WTC11 (cell line): ENCODE data around the gene VCAN. TPM values are rescaled to one million over a fixed set of nuclear protein-coding genes. Genes with fewer than 3 reads are reported as not detected.

ENCODE experiments used
- ATAC-seq: fragments of 200-7000 bp; cut with Tn5 transposase; 2 replicates; pipeline ENCODE4 v1.10.0; 2021; ENCODE audit warnings: mild to moderate bottlenecking, moderate library complexity
- CTCF ChIA-PET: fragments of 300-600 bp; sonication (Branson Sonifier 250); formaldehyde crosslinking; loops from one replicate; lab custom pipeline; 2021; ENCODE audit warnings: antibody characterized with exemption; lab: Charles Lee
- POLR2A ChIA-PET: fragments of 350-600 bp; sonication (Branson Sonifier 250); formaldehyde crosslinking; loops from one replicate; lab custom pipeline; 2021; ENCODE audit warnings: antibody characterized with exemption; lab: Charles Lee
- DNase-seq: peaks from one replicate; pipeline ENCODE4 v3.0.0; 2021; ENCODE audit warnings: low spot score
- H3K27ac Mint-ChIP-seq: 2 replicates; pipeline ENCODE4 v1.8.0; 2021; ENCODE audit warnings: mixed read lengths
- H3K27me3 Mint-ChIP-seq: 2 replicates; pipeline ENCODE4 v1.8.0; 2021; ENCODE audit warnings: low read depth, mild to moderate bottlenecking, moderate library complexity, mixed read lengths
- H3K36me3 Mint-ChIP-seq: 2 replicates; pipeline ENCODE4 v1.8.0; 2021; ENCODE audit warnings: mixed read lengths
- H3K4me1 Mint-ChIP-seq: 2 replicates; pipeline ENCODE4 v1.8.0; 2022; ENCODE audit warnings: mixed read lengths
- H3K4me3 Mint-ChIP-seq: 2 replicates; pipeline ENCODE4 v1.8.0; 2021; ENCODE audit warnings: mild to moderate bottlenecking, moderate library complexity, mixed read lengths
- H3K9me3 Mint-ChIP-seq: 2 replicates; pipeline ENCODE4 v1.8.0; 2021; ENCODE audit warnings: mixed read lengths
- ETV6 ChIP-seq: sonication (generic); formaldehyde crosslinking; IDR thresholded peaks from 2 replicates; pipeline ENCODE4 v1.8.1; 2022; ENCODE audit warnings: mild to moderate bottlenecking, missing genetic modification reagents
- GTF2I ChIP-seq: fragments of 250-450 bp; sonication (Bioruptor Pico); conservative IDR thresholded peaks from 2 replicates; pipeline ENCODE4 v1.4.0; 2021; ENCODE audit warnings: mild to moderate bottlenecking
- HMGA2 ChIP-seq: fragments of 250-450 bp; sonication (Bioruptor Pico); IDR thresholded peaks from 2 replicates; pipeline ENCODE4 v1.4.0; 2021; ENCODE audit warnings: mild to moderate bottlenecking, moderate library complexity
- IRF2 ChIP-seq: sonication (generic); formaldehyde crosslinking; IDR thresholded peaks from 2 replicates; pipeline ENCODE4 v1.8.0; 2022; ENCODE audit warnings: low read depth, missing genetic modification reagents, borderline replicate concordance
- JAZF1 ChIP-seq: fragments of 250-450 bp; sonication (Bioruptor Pico); IDR thresholded peaks from 2 replicates; pipeline ENCODE4 v1.9.0; 2021; ENCODE audit warnings: moderate library complexity, mild to moderate bottlenecking, inconsistent platforms
- KAT7 ChIP-seq: sonication (generic); formaldehyde crosslinking; IDR thresholded peaks from 2 replicates; pipeline ENCODE4 v1.8.1; 2023; ENCODE audit warnings: missing genetic modification reagents, mild to moderate bottlenecking, borderline replicate concordance
- NFE2L1 ChIP-seq: sonication (generic); formaldehyde crosslinking; IDR thresholded peaks from 2 replicates; pipeline ENCODE4 v1.8.1; 2023; ENCODE audit warnings: missing genetic modification reagents
- NR3C1 ChIP-seq: sonication (generic); formaldehyde crosslinking; conservative IDR thresholded peaks from 2 replicates; pipeline ENCODE4 v1.8.1; 2023; ENCODE audit warnings: low read depth, mild to moderate bottlenecking, missing genetic modification reagents
- OVOL2 ChIP-seq: fragments of 250-450 bp; sonication (Bioruptor Pico); IDR thresholded peaks from 2 replicates; pipeline ENCODE4 v1.9.0; 2021; ENCODE audit warnings: mild to moderate bottlenecking, borderline replicate concordance
- SMAD3 ChIP-seq: sonication (generic); formaldehyde crosslinking; IDR thresholded peaks from 2 replicates; pipeline ENCODE4 v1.8.0; 2022; ENCODE audit warnings: missing genetic modification reagents, mild to moderate bottlenecking, borderline replicate concordance
- SOX15 ChIP-seq: fragments of 250-450 bp; sonication (Bioruptor Pico); IDR thresholded peaks from 2 replicates; pipeline ENCODE4 v1.9.0; 2021; ENCODE audit warnings: mild to moderate bottlenecking
- SP1 ChIP-seq: sonication (generic); formaldehyde crosslinking; conservative IDR thresholded peaks from 2 replicates; pipeline ENCODE4 v1.8.1; 2022; ENCODE audit warnings: missing genetic modification reagents
- ZNF121 ChIP-seq: sonication (generic); formaldehyde crosslinking; IDR thresholded peaks from 2 replicates; pipeline ENCODE4 v1.8.0; 2023; ENCODE audit warnings: missing genetic modification reagents
- ZNF138 ChIP-seq: sonication (generic); formaldehyde crosslinking; conservative IDR thresholded peaks from 2 replicates; pipeline ENCODE4 v1.8.1; 2022; ENCODE audit warnings: mild to moderate bottlenecking, moderate library complexity, missing genetic modification reagents
- ZNF219 ChIP-seq: sonication (generic); formaldehyde crosslinking; IDR thresholded peaks from 2 replicates; pipeline ENCODE4 v1.8.0; 2023; ENCODE audit warnings: missing genetic modification reagents, mild to moderate bottlenecking, borderline replicate concordance
- ZNF416 ChIP-seq: fragments of 250-450 bp; sonication (Bioruptor Pico); IDR thresholded peaks from 2 replicates; pipeline ENCODE4 v1.9.0; 2021; ENCODE audit warnings: mild to moderate bottlenecking, inconsistent platforms
- total RNA-seq: library from RNA; stranded (reverse); gene quantifications from 3 replicates; pipeline ENCODE4 v1.2.3, GENCODE V29; 2021
- TF ChIP-seq, protein P1 (sequence below): fragments of 250-450 bp; sonication (Bioruptor Pico); IDR thresholded peaks from 2 replicates; pipeline ENCODE4 v1.9.0; 2021; ENCODE audit warnings: moderate library complexity, mild to moderate bottlenecking, inconsistent platforms, borderline replicate concordance
- TF ChIP-seq, protein P2 (sequence below): sonication (generic); formaldehyde crosslinking; conservative IDR thresholded peaks from 2 replicates; pipeline ENCODE4 v1.8.1; 2022; ENCODE audit warnings: mild to moderate bottlenecking, missing genetic modification reagents
- TF ChIP-seq, protein P3 (sequence below): sonication (generic); formaldehyde crosslinking; IDR thresholded peaks from 2 replicates; pipeline ENCODE4 v1.8.1; 2022; ENCODE audit warnings: mild to moderate bottlenecking, missing genetic modification reagents, moderate library complexity, borderline replicate concordance
- TF ChIP-seq, protein P4 (sequence below): fragments of 250-450 bp; sonication (Bioruptor Pico); IDR thresholded peaks from 2 replicates; pipeline ENCODE4 v1.9.0; 2021; ENCODE audit warnings: mild to moderate bottlenecking, borderline replicate concordance
- TF ChIP-seq, protein P5 (sequence below): fragments of 200-600 bp; IDR thresholded peaks from 2 replicates; pipeline ENCODE4 v1.8.0; 2022; ENCODE audit warnings: antibody characterized with exemption
- TF ChIP-seq, protein P6 (sequence below): sonication (generic); formaldehyde crosslinking; IDR thresholded peaks from 2 replicates; pipeline ENCODE4 v1.8.1; 2022; ENCODE audit warnings: low read depth, missing genetic modification reagents, borderline replicate concordance
- TF ChIP-seq, protein P7 (sequence below): sonication (generic); formaldehyde crosslinking; IDR thresholded peaks from 2 replicates; pipeline ENCODE4 v1.8.1; 2023; ENCODE audit warnings: mild to moderate bottlenecking, missing genetic modification reagents

Gene VCAN
- total RNA-seq, 1 experiment from 2014 or later: 276 TPM

DNA sequence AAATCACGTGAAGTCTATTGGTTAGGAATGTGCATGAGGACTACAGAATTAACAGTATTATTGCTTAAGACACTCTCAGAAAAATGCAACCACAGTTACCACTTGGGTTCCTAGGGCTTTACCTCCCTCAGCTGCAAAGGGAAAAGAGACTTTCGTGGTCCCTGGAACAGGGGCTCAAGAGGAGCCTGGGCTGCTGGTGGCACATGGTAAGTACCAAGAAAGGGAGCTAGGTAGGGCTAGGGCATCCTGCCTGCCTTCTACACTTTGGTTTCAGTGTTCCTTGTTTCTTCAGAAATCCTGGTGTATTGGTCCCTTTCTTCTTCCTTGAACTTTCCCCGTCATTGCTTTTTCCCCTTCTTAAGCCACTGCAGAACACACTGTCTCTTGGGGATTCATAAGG lies 7.3 kb upstream of the VCAN start (continued):
- TF ChIP-seq, protein P1, sequence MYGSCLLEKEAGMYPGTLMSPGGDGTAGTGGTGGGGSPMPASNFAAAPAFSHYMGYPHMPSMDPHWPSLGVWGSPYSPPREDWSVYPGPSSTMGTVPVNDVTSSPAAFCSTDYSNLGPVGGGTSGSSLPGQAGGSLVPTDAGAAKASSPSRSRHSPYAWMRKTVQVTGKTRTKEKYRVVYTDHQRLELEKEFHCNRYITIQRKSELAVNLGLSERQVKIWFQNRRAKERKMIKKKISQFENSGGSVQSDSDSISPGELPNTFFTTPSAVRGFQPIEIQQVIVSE (CRISPR knock-in tag): no peak
- TF ChIP-seq IRF2 (no peak), ZNF138 (CRISPR knock-in tag) (no peak), JAZF1 (CRISPR knock-in tag) (no peak), KAT7 (CRISPR knock-in tag) (no peak), GTF2I (CRISPR knock-in tag) (no peak)
- TF ChIP-seq, protein P2, sequence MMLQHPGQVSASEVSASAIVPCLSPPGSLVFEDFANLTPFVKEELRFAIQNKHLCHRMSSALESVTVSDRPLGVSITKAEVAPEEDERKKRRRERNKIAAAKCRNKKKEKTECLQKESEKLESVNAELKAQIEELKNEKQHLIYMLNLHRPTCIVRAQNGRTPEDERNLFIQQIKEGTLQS (CRISPR knock-in tag): no peak
- TF ChIP-seq, protein P3, sequence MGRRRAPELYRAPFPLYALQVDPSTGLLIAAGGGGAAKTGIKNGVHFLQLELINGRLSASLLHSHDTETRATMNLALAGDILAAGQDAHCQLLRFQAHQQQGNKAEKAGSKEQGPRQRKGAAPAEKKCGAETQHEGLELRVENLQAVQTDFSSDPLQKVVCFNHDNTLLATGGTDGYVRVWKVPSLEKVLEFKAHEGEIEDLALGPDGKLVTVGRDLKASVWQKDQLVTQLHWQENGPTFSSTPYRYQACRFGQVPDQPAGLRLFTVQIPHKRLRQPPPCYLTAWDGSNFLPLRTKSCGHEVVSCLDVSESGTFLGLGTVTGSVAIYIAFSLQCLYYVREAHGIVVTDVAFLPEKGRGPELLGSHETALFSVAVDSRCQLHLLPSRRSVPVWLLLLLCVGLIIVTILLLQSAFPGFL (CRISPR knock-in tag): no peak

DNA sequence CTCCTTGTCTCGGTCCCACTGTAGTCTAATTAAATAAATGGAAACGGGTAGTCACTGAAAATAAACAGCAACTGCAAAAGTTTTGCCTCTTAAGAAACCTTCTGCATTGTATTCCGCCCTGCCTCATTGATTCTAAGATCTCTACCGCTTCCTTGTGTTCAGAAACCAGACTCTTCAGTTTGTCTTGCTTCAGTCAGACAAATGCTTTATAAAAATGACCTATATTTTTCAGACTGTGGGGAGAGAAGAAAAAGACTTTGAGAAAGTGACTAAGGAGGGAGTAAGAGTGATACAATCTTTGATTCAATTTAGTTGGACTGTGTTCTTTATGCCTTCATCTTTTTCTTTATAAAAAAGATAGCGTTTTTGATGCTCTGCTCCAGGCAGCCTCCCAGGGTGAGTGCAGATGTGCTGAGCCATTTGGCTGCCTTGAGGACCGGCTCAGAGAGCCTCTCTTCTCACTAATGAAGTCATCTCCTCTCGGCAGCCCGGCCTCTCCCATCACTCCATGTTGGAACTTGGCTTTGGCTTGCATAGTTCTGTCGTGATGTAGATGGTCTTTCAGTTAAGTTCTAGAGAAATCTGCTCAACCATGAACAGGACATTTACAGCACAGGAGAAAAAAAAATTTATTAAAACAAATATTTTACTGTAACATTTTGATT lies 4.0 kb upstream of the VCAN start:
- 0 out of 2 replicates have a peak, but pooled peaks cover 2% of the 10 kb centered on the region for H3K9me3 Mint-ChIP-seq
- POLR2A ChIA-PET: no interaction called here
- H3K4me1 Mint-ChIP-seq: peaks cover 70% of the 10 kb centered on the region
- H3K27me3 Mint-ChIP-seq: no peaks in the 10 kb centered on the region
- H3K27ac Mint-ChIP-seq: no peak overlapping the region
- no peak overlapping the region for H3K4me3 Mint-ChIP-seq
- DNase-seq (no peak), ATAC-seq (no peak)
- peaks cover 2% of the 10 kb centered on the region for H3K36me3 Mint-ChIP-seq
- CTCF ChIA-PET: no interaction called here
- TF ChIP-seq ZNF219 (CRISPR knock-in tag): no peak
- TF ChIP-seq, protein P4, sequence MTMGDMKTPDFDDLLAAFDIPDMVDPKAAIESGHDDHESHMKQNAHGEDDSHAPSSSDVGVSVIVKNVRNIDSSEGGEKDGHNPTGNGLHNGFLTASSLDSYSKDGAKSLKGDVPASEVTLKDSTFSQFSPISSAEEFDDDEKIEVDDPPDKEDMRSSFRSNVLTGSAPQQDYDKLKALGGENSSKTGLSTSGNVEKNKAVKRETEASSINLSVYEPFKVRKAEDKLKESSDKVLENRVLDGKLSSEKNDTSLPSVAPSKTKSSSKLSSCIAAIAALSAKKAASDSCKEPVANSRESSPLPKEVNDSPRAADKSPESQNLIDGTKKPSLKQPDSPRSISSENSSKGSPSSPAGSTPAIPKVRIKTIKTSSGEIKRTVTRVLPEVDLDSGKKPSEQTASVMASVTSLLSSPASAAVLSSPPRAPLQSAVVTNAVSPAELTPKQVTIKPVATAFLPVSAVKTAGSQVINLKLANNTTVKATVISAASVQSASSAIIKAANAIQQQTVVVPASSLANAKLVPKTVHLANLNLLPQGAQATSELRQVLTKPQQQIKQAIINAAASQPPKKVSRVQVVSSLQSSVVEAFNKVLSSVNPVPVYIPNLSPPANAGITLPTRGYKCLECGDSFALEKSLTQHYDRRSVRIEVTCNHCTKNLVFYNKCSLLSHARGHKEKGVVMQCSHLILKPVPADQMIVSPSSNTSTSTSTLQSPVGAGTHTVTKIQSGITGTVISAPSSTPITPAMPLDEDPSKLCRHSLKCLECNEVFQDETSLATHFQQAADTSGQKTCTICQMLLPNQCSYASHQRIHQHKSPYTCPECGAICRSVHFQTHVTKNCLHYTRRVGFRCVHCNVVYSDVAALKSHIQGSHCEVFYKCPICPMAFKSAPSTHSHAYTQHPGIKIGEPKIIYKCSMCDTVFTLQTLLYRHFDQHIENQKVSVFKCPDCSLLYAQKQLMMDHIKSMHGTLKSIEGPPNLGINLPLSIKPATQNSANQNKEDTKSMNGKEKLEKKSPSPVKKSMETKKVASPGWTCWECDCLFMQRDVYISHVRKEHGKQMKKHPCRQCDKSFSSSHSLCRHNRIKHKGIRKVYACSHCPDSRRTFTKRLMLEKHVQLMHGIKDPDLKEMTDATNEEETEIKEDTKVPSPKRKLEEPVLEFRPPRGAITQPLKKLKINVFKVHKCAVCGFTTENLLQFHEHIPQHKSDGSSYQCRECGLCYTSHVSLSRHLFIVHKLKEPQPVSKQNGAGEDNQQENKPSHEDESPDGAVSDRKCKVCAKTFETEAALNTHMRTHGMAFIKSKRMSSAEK (CRISPR knock-in tag): no peak
- TF ChIP-seq, protein P5, sequence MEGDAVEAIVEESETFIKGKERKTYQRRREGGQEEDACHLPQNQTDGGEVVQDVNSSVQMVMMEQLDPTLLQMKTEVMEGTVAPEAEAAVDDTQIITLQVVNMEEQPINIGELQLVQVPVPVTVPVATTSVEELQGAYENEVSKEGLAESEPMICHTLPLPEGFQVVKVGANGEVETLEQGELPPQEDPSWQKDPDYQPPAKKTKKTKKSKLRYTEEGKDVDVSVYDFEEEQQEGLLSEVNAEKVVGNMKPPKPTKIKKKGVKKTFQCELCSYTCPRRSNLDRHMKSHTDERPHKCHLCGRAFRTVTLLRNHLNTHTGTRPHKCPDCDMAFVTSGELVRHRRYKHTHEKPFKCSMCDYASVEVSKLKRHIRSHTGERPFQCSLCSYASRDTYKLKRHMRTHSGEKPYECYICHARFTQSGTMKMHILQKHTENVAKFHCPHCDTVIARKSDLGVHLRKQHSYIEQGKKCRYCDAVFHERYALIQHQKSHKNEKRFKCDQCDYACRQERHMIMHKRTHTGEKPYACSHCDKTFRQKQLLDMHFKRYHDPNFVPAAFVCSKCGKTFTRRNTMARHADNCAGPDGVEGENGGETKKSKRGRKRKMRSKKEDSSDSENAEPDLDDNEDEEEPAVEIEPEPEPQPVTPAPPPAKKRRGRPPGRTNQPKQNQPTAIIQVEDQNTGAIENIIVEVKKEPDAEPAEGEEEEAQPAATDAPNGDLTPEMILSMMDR: no peak
- TF ChIP-seq NR3C1: no peak
- TF ChIP-seq IRF2: no peak
- no peak for TF ChIP-seq OVOL2 (CRISPR knock-in tag)
- no peak for TF ChIP-seq ZNF121 (CRISPR knock-in tag)
- TF ChIP-seq NFE2L1 (CRISPR knock-in tag): no peak
- TF ChIP-seq, protein P6, sequence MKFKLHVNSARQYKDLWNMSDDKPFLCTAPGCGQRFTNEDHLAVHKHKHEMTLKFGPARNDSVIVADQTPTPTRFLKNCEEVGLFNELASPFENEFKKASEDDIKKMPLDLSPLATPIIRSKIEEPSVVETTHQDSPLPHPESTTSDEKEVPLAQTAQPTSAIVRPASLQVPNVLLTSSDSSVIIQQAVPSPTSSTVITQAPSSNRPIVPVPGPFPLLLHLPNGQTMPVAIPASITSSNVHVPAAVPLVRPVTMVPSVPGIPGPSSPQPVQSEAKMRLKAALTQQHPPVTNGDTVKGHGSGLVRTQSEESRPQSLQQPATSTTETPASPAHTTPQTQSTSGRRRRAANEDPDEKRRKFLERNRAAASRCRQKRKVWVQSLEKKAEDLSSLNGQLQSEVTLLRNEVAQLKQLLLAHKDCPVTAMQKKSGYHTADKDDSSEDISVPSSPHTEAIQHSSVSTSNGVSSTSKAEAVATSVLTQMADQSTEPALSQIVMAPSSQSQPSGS: no peak
- no peak for TF ChIP-seq ZNF416 (CRISPR knock-in tag)
- no peak for TF ChIP-seq ETV6 (CRISPR knock-in tag)
- TF ChIP-seq SMAD3 (CRISPR knock-in tag): no peak
- TF ChIP-seq, protein P7, sequence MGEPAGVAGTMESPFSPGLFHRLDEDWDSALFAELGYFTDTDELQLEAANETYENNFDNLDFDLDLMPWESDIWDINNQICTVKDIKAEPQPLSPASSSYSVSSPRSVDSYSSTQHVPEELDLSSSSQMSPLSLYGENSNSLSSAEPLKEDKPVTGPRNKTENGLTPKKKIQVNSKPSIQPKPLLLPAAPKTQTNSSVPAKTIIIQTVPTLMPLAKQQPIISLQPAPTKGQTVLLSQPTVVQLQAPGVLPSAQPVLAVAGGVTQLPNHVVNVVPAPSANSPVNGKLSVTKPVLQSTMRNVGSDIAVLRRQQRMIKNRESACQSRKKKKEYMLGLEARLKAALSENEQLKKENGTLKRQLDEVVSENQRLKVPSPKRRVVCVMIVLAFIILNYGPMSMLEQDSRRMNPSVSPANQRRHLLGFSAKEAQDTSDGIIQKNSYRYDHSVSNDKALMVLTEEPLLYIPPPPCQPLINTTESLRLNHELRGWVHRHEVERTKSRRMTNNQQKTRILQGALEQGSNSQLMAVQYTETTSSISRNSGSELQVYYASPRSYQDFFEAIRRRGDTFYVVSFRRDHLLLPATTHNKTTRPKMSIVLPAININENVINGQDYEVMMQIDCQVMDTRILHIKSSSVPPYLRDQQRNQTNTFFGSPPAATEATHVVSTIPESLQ: no peak
- TF ChIP-seq SOX15 (CRISPR knock-in tag): no peak
- TF ChIP-seq HMGA2 (CRISPR knock-in tag): no peak
- TF ChIP-seq SP1 (CRISPR knock-in tag): no peak
